ENCODE measurements around the gene TMEM97. TPM values are rescaled to one million over a fixed set of nuclear protein-coding genes. Genes with fewer than 3 reads are reported as not detected.

The TMEM97 gene
- total RNA-seq, 1 donor from 2014 or later: 136 TPM

GRCh38 chr17:28368915-28369683 is 50.1 kb downstream of the TMEM97 start:
- H3K4me2 ChIP-seq: no peak overlapping the region
- no peaks in the 10 kb centered on the region for H3K79me2 ChIP-seq (ENCODE audit: low read depth)
- no peak for TF ChIP-seq EZH2 (IDR thresholded peaks at IDR 0.05)
- no peak for TF ChIP-seq EZH2phosphoT487 (IDR thresholded peaks at IDR 0.05)
- no peak for TF ChIP-seq CTCF (IDR thresholded peaks at IDR 0.05)
- peaks cover 27% of the 10 kb centered on the region for H4K20me1 ChIP-seq (ENCODE audit: low read depth)
- no peak overlapping the region for H3K9ac ChIP-seq
- peaks cover 34% of the 10 kb centered on the region for H3F3A ChIP-seq (ENCODE audit: low read depth)
- H3K4me1 ChIP-seq: peaks cover 13% of the 10 kb centered on the region
- H3K27me3 ChIP-seq: peaks cover 25% of the 10 kb centered on the region
- H3K4me1 Mint-ChIP-seq: peaks cover 30% of the 10 kb centered on the region
- H3K27ac ChIP-seq: no peak overlapping the region
- no peak overlapping the region for H3K4me3 Mint-ChIP-seq
- H3K9me3 ChIP-seq (ENCODE audit: low read depth): no peaks in the 10 kb centered on the region
- H3K4me3 ChIP-seq: no peak overlapping the region
- H3K27ac Mint-ChIP-seq: peak overlapping the region; percentile 76
- no peak overlapping the region for H2AFZ ChIP-seq (replicated peaks)
- H3K36me3 ChIP-seq: no peaks in the 10 kb centered on the region
- peaks cover 6% of the 10 kb centered on the region for H3K36me3 Mint-ChIP-seq
- peaks cover 7% of the 10 kb centered on the region for H3K27me3 Mint-ChIP-seq (ENCODE audit: insufficient read depth, low read depth)
- no peaks in the 10 kb centered on the region for H3K9me3 Mint-ChIP-seq
- no peak for DNase-seq (ENCODE audit: low spot score)

- peaks cover 30% of the 10 kb centered on the region for H3K4me1 Mint-ChIP-seq
- Histone ChIP-seq H3K4me3 (no peak overlapping the region), H3K36me3 (no peaks in the 10 kb centered on the region), H3K27ac (no peak overlapping the region), H3K4me2 (peak overlapping the region; percentile 96), H4K20me1 (ENCODE audit: low read depth) (peaks cover 33% of the 10 kb centered on the region), H3K9ac (no peak overlapping the region), H2AFZ (replicated peaks) (no peak overlapping the region), H3F3A (ENCODE audit: low read depth) (peaks cover 39% of the 10 kb centered on the region), H3K79me2 (ENCODE audit: low read depth) (no peaks in the 10 kb centered on the region), H3K4me1 (peaks cover 13% of the 10 kb centered on the region), H3K9me3 (ENCODE audit: low read depth) (no peaks in the 10 kb centered on the region), H3K27me3 (peaks cover 30% of the 10 kb centered on the region)
- peaks cover 7% of the 10 kb centered on the region for H3K27me3 Mint-ChIP-seq (ENCODE audit: insufficient read depth, low read depth)
- H3K9me3 Mint-ChIP-seq: no peaks in the 10 kb centered on the region
- no peak for DNase-seq (ENCODE audit: low spot score)
- H3K4me3 Mint-ChIP-seq: peak overlapping the region; percentile 92
- peaks cover 6% of the 10 kb centered on the region for H3K36me3 Mint-ChIP-seq
- H3K27ac Mint-ChIP-seq: peak overlapping the region; percentile 47
- TF ChIP-seq CTCF (IDR thresholded peaks at IDR 0.05) (no peak), EZH2 (IDR thresholded peaks at IDR 0.05) (no peak), EZH2phosphoT487 (IDR thresholded peaks at IDR 0.05) (no peak)
Observed at GRCh38 chr17:28369684-28370034, 50.7 kb downstream of the TMEM97 start.

GRCh38 chr17:28370035-28370743 is 51.2 kb downstream of the TMEM97 start, which contains the start of gene VTN:
VTN (minus strand) TSS chr17:28370307; CDS start chr17:28370203, 104 bp downstream.
- peaks cover 8% of the 10 kb centered on the region for H3K36me3 Mint-ChIP-seq
- H3K27me3 Mint-ChIP-seq (ENCODE audit: insufficient read depth, low read depth): peaks cover 7% of the 10 kb centered on the region
- TF ChIP-seq CTCF (IDR thresholded peaks at IDR 0.05) (peak; percentile 24), EZH2phosphoT487 (IDR thresholded peaks at IDR 0.05) (no peak)
- Histone ChIP-seq H3K27ac (peak within 1 kb of the TSS; percentile 43), H3K9me3 (ENCODE audit: low read depth) (no peaks in the 10 kb centered on the region), H3K27me3 (peaks cover 34% of the 10 kb centered on the region), H3F3A (ENCODE audit: low read depth) (peaks cover 39% of the 10 kb centered on the region), H3K79me2 (ENCODE audit: low read depth) (no peaks in the 10 kb centered on the region), H3K4me3 (peak within 1 kb of the TSS; percentile 66), H2AFZ (replicated peaks) (no peak within 1 kb of the TSS), H4K20me1 (ENCODE audit: low read depth) (peaks cover 37% of the 10 kb centered on the region), H3K4me1 (peaks cover 13% of the 10 kb centered on the region), H3K4me2 (peak within 1 kb of the TSS; percentile 96), H3K9ac (no peak within 1 kb of the TSS), H3K36me3 (no peaks in the 10 kb centered on the region)
- peaks cover 32% of the 10 kb centered on the region for H3K4me1 Mint-ChIP-seq
- H3K9me3 Mint-ChIP-seq: no peaks in the 10 kb centered on the region
- peak; percentile 84 for DNase-seq (ENCODE audit: low spot score)
- peak within 1 kb of the TSS; percentile 76 for H3K27ac Mint-ChIP-seq
- peak within 1 kb of the TSS; percentile 92 for H3K4me3 Mint-ChIP-seq
